Suprapubic skin (tissue), 3 donors: ENCODE measurements around the gene OSER1.

ENCODE experiments used
- CTCF ChIP-seq, 2 donors: fragments of 200-600 bp in 1 of 2; fragments of 450-650 bp in 1 of 2; sonication (generic) in 1 of 2; IDR thresholded peaks; one replicate each; pipeline ENCODE4 v1.5.1; 2016 to 2019; ENCODE audit warnings: antibody characterized with exemption in 2 of 2, mild to moderate bottlenecking in 1 of 2, moderate library complexity in 1 of 2
- POLR2A ChIP-seq, 2 donors: fragments of 450-650 bp; IDR thresholded peaks; one replicate each; pipeline ENCODE4 v1.6.1; 2017; ENCODE audit warnings: antibody characterized with exemption in 2 of 2, mild to moderate bottlenecking in 2 of 2, moderate library complexity in 2 of 2

GRCh38 chr20:44187054-44187771 lies 23.4 kb downstream of the OSER1 start, which contains the start of gene JPH2:
- TF ChIP-seq CTCF (IDR thresholded peaks at IDR 0.05) (no peak), POLR2A (IDR thresholded peaks at IDR 0.05) (no peak)
